ENCODE results near the gene TMPRSS9.

GRCh38 chr19:2413159-2413558 is 53.1 kb downstream of the TMPRSS9 start:
- TF ChIP-seq NFE2L2 (IDR thresholded peaks at IDR 0.05; ENCODE audit: low read length) (no peak), ZNF333 (CRISPR knock-in tag; IDR thresholded peaks at IDR 0.05; ENCODE audit: borderline replicate concordance) (no peak), POLR2A (IDR thresholded peaks at IDR 0.05; ENCODE audit: insufficient read depth in 1 of 2, low read depth in 2 of 2, low read length in 2 of 2) (no peak), ZBTB43 (CRISPR knock-in tag; conservative IDR thresholded peaks at IDR 0.05) (no peak), KAT8 (CRISPR knock-in tag; IDR thresholded peaks at IDR 0.05) (no peak)
